Endothelial cell of umbilical vein (primary cell): ENCODE results near the gene CH25H. TPM values are rescaled to one million over a fixed set of nuclear protein-coding genes. Genes with fewer than 3 reads are reported as not detected.

Experiments used
- BruUV-seq: library from RNA; stranded (reverse); fragments of 400-500 nt; replicated peaks from 2 replicates; lab custom pipeline; 2021; lab: Mats Ljungman, UMichigan
- CTCF ChIA-PET: fragments of 300-600, 350-600 bp; sonication (Branson Sonifier 250); formaldehyde crosslinking; loops from one replicate; lab custom pipeline; 2021; ENCODE audit warnings: antibody characterized with exemption, inconsistent platforms; lab: Charles Lee
- POLR2A ChIA-PET: fragments of 300-600, 350-600 bp; sonication (Branson Sonifier 250); formaldehyde crosslinking; loops from one replicate; lab custom pipeline; 2021; ENCODE audit warnings: antibody characterized with exemption, inconsistent platforms; lab: Charles Lee
- DNase-seq: peaks from one replicate; pipeline ENCODE4 v3.0.0-alpha.2; 2011; ENCODE audit warnings: low read depth, low spot score
- FAIRE-seq: peaks from 2 replicates; lab custom pipeline; 2011; peaks lifted over from hg19 to GRCh38; lab: Jason Lieb, UNC
- H2AFZ ChIP-seq: 2 replicates; pipeline ENCODE4 v1.6.0; 2012; ENCODE audit warnings: low read depth, low read length, control low read depth, inconsistent platforms
- H3K27ac ChIP-seq: 2 replicates; pipeline ENCODE4 v1.5.1; 2011; ENCODE audit warnings: low read depth, mild to moderate bottlenecking, control low read depth, low read length, moderate library complexity; ENCODE audit not compliant: insufficient read depth
- H3K27me3 ChIP-seq, 2 experiments: 2 replicates each; pipeline versions ENCODE4 v1.6.0 to v1.6.1; 2011; ENCODE audit warnings: low read length in 2 of 2, mixed read lengths in 1 of 2; ENCODE audit not compliant: control insufficient read depth in 2 of 2, insufficient read depth in 2 of 2
- H3K36me3 ChIP-seq, 2 experiments: 2 replicates in 1 of 2; 3 replicates in 1 of 2; pipeline ENCODE4 v1.5.1; 2011; ENCODE audit warnings: low read length in 2 of 2, mild to moderate bottlenecking in 1 of 2, moderate library complexity in 1 of 2; ENCODE audit not compliant: control insufficient read depth in 2 of 2, insufficient read depth in 2 of 2; ENCODE audit errors: extremely low read depth in 1 of 2
- H3K4me1 ChIP-seq: 3 replicates; pipeline ENCODE4 v1.5.1; 2011; ENCODE audit warnings: mild to moderate bottlenecking, low read length; ENCODE audit not compliant: control insufficient read depth, insufficient read depth; ENCODE audit errors: extremely low read depth
- H3K4me2 ChIP-seq: 2 replicates; pipeline ENCODE4 v1.6.1; 2011; ENCODE audit warnings: low read length, control low read depth, mixed read lengths; ENCODE audit not compliant: insufficient read depth
- H3K4me3 ChIP-seq, 3 experiments: fragments of 200-600 bp in 1 of 3; sonication (generic), shearing (Covaris generic) in 1 of 3; replicated peaks in 1 of 3; 2 replicates each; pipeline ENCODE4 v1.5.1; 2011 to 2016; ENCODE audit warnings: control low read depth in 3 of 3, low read length in 3 of 3, mild to moderate bottlenecking in 2 of 3, inconsistent platforms in 1 of 3, low read depth in 1 of 3, moderate library complexity in 1 of 3; ENCODE audit not compliant: insufficient read depth in 1 of 3
- H3K79me2 ChIP-seq: 2 replicates; pipeline ENCODE4 v1.6.0; 2012; ENCODE audit warnings: low read length, inconsistent platforms; ENCODE audit not compliant: control insufficient read depth, insufficient read depth
- H3K9ac ChIP-seq: replicated peaks from 2 replicates; pipeline ENCODE3; 2011; ENCODE audit warnings: low read length, control low read depth; ENCODE audit not compliant: insufficient read depth; ENCODE audit errors: extremely low read depth
- H3K9me1 ChIP-seq: replicated peaks from 3 replicates; pipeline ENCODE4 v1.6.0; 2011; ENCODE audit warnings: mild to moderate bottlenecking, low read length; ENCODE audit not compliant: control insufficient read depth, insufficient read depth; ENCODE audit errors: extremely low read depth
- H3K9me3 ChIP-seq: replicated peaks from 2 replicates; pipeline ENCODE4 v1.5.1; 2012; ENCODE audit warnings: low read length, inconsistent platforms; ENCODE audit not compliant: control insufficient read depth, insufficient read depth
- H4K20me1 ChIP-seq: replicated peaks from 2 replicates; pipeline ENCODE3; 2011; ENCODE audit warnings: mild to moderate bottlenecking, low read length; ENCODE audit not compliant: control insufficient read depth, insufficient read depth; ENCODE audit errors: extremely low read depth
- EZH2 ChIP-seq: IDR thresholded peaks from 2 replicates; pipeline ENCODE4 v1.6.1; 2012; ENCODE audit warnings: borderline replicate concordance, low read depth, mild to moderate bottlenecking, moderate library complexity, low read length, inconsistent platforms; ENCODE audit not compliant: severe bottlenecking
- FOS ChIP-seq: IDR thresholded peaks from 2 replicates; pipeline ENCODE4 v1.6.1; 2011; ENCODE audit warnings: mild to moderate bottlenecking, low read length, moderate library complexity, borderline replicate concordance; ENCODE audit not compliant: insufficient read depth
- GATA2 ChIP-seq: IDR thresholded peaks from 2 replicates; pipeline ENCODE4 v1.7.0; 2011; ENCODE audit warnings: low read depth, mild to moderate bottlenecking, moderate library complexity, mixed read lengths, low read length; ENCODE audit not compliant: insufficient read length, insufficient read depth
- JUN ChIP-seq: IDR thresholded peaks from 2 replicates; pipeline ENCODE4 v1.6.1; 2011; ENCODE audit warnings: borderline replicate concordance, low read depth; ENCODE audit not compliant: insufficient read length, insufficient read depth
- MYC ChIP-seq: IDR thresholded peaks from one replicate; pipeline ENCODE4 v1.6.1; 2011; ENCODE audit warnings: mild to moderate bottlenecking, low read depth, low read length
- POLR2A ChIP-seq: IDR thresholded peaks from 2 replicates; pipeline ENCODE4 v1.6.1; 2012; ENCODE audit warnings: low read depth, mild to moderate bottlenecking, control low read depth, low read length
- POLR2AphosphoS5 ChIP-seq: IDR thresholded peaks from 2 replicates; pipeline ENCODE4 v1.6.1; 2012; ENCODE audit warnings: low read depth, mild to moderate bottlenecking, control low read depth, low read length, moderate library complexity; ENCODE audit not compliant: insufficient read depth
- dilution Hi-C: fragments of 300-500 bp; cut with MboI; formaldehyde crosslinking; loops from one replicate; pipeline ENCODE4 v1.15.0; 2019; ENCODE audit warnings: low sequenced_read_pairs; ENCODE audit not compliant: extremely low pct_ligation_motif_present
- intact Hi-C: fragments of 100-400 bp; cut with micrococcal nuclease; formaldehyde crosslinking; loops from one replicate; pipeline ENCODE4 v1.10.0; 2022
- polyA plus RNA-seq, 4 experiments: library from polyadenylated mRNA; depleted of rRNA in 3 of 4; stranded (reverse) in 3 of 4; unstranded in 1 of 4; fragments of >200 nt; gene quantifications; 2 replicates each; pipeline versions ENCODE4 v1.2.1 to v1.2.3, GENCODE V29; 2011 to 2012; ENCODE audit warnings: missing spikeins in 1 of 4
- total RNA-seq: library from RNA; stranded (reverse); gene quantifications from 2 replicates; pipeline ENCODE4 v1.2.3, GENCODE V29; 2021
- TF ChIP-seq, protein P1 (sequence below), 2 donors: IDR thresholded peaks; 1 replicate in 1 of 2; 2 replicates in 1 of 2; pipeline ENCODE4 v1.5.1; 2011; ENCODE audit warnings: low read length in 2 of 2, mild to moderate bottlenecking in 2 of 2, moderate library complexity in 2 of 2, control low read depth in 1 of 2, inconsistent platforms in 1 of 2, low read depth in 1 of 2; ENCODE audit not compliant: insufficient read depth in 1 of 2; ENCODE audit errors: extremely low read depth in 1 of 2
- TF ChIP-seq, protein P2 (sequence below): IDR thresholded peaks from 2 replicates; pipeline ENCODE4 v1.6.1; 2011; ENCODE audit not compliant: insufficient read depth, insufficient read length

Gene CH25H
- total and polyA plus RNA-seq, 2 donors (not counting 3 experiments of a cell fraction or from before 2014, with no cell fraction given), result 0.30 TPM; not detected in 1

GRCh38 chr10:89160339-89160738 is 46.8 kb downstream of the CH25H start:
- dilution Hi-C loops, result no loop called here
- Histone ChIP-seq H3K27me3 (no peaks in the 10 kb centered on the region), H3K9me3 (no peaks in the 10 kb centered on the region), H3K79me2 (no peaks in the 10 kb centered on the region), H3K27ac (no peak overlapping the region), H2AFZ (no peak overlapping the region), H3K36me3 (no peaks in the 10 kb centered on the region), H3K9me1 (no peaks in the 10 kb centered on the region), H3K4me2 (no peak overlapping the region), H3K9ac (no peak overlapping the region), H4K20me1 (no peaks in the 10 kb centered on the region), H3K4me1 (no peaks in the 10 kb centered on the region), H3K4me3 (no peak overlapping the region)
- CTCF ChIA-PET, result interaction anchor here (0.9 kb wide), 1 partner anchor 34 kb away, joined by 3 read pairs; no protein-coding TSS in a partner anchor
- intact Hi-C loops, result no loop called here
- FAIRE-seq, result no peak
- TF ChIP-seq, protein P1, sequence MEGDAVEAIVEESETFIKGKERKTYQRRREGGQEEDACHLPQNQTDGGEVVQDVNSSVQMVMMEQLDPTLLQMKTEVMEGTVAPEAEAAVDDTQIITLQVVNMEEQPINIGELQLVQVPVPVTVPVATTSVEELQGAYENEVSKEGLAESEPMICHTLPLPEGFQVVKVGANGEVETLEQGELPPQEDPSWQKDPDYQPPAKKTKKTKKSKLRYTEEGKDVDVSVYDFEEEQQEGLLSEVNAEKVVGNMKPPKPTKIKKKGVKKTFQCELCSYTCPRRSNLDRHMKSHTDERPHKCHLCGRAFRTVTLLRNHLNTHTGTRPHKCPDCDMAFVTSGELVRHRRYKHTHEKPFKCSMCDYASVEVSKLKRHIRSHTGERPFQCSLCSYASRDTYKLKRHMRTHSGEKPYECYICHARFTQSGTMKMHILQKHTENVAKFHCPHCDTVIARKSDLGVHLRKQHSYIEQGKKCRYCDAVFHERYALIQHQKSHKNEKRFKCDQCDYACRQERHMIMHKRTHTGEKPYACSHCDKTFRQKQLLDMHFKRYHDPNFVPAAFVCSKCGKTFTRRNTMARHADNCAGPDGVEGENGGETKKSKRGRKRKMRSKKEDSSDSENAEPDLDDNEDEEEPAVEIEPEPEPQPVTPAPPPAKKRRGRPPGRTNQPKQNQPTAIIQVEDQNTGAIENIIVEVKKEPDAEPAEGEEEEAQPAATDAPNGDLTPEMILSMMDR (IDR thresholded peaks at IDR 0.05; ENCODE audit: extremely low read depth in 1 of 2, insufficient read depth in 1 of 2, low read depth in 1 of 2, low read length in 2 of 2), result no peak
- no peak for TF ChIP-seq POLR2AphosphoS5
- TF ChIP-seq, protein P2, sequence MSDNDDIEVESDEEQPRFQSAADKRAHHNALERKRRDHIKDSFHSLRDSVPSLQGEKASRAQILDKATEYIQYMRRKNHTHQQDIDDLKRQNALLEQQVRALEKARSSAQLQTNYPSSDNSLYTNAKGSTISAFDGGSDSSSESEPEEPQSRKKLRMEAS, result no peak
- no peak for TF ChIP-seq EZH2
- TF ChIP-seq GATA2, result no peak
- no peak for TF ChIP-seq MYC
- TF ChIP-seq FOS, result no peak
- no peak for TF ChIP-seq JUN
- TF ChIP-seq POLR2A, result no peak
- POLR2A ChIA-PET, result no interaction called here
- no peak for DNase-seq
- no TSS peak for BruUV-seq
